ENCODE data around the gene MARCHF11.

MARCHF11 gene

GRCh38 chr5:16131878-16132277 is 47.7 kb downstream of the MARCHF11 start:
- DNase-seq = no peak

- no peak for DNase-seq
Measured at GRCh38 chr5:16128944-16129343, 50.6 kb downstream of the MARCHF11 start.

GRCh38 chr5:16127865-16128544 is 51.6 kb downstream of the MARCHF11 start:
- no peak for DNase-seq

GRCh38 chr5:16120579-16120978 is 59.0 kb downstream of the MARCHF11 start:
- no peak for DNase-seq

GRCh38 chr5:16119790-16120189 is 59.8 kb downstream of the MARCHF11 start:
- no peak for DNase-seq

GRCh38 chr5:16115140-16115539 is 64.5 kb downstream of the MARCHF11 start:
- no peak for DNase-seq

- DNase-seq = no peak
Measured at GRCh38 chr5:16108418-16108817, 71.2 kb downstream of the MARCHF11 start.

GRCh38 chr5:16104961-16105360 is 74.6 kb downstream of the MARCHF11 start:
- no peak for DNase-seq

GRCh38 chr5:16095612-16096011 is 84.0 kb downstream of the MARCHF11 start:
- no peak for DNase-seq

GRCh38 chr5:16090270-16090669 is 89.3 kb downstream of the MARCHF11 start:
- no peak for DNase-seq

- no peak for DNase-seq
Measured at GRCh38 chr5:16082982-16083381, 96.6 kb downstream of the MARCHF11 start.

- DNase-seq = no peak
Measured at GRCh38 chr5:16082053-16082452, 97.5 kb downstream of the MARCHF11 start.

GRCh38 chr5:16081376-16081955 is 98.1 kb downstream of the MARCHF11 start:
- no peak for DNase-seq

GRCh38 chr5:16076657-16077056 is 102.9 kb downstream of the MARCHF11 start:
- no peak for DNase-seq

- DNase-seq = no peak
Measured at GRCh38 chr5:16074358-16074757, 105.2 kb downstream of the MARCHF11 start.

- no peak for DNase-seq
Measured at GRCh38 chr5:16072616-16073015, 107.0 kb downstream of the MARCHF11 start.

GRCh38 chr5:16067415-16067814 is 112.2 kb downstream of the MARCHF11 start:
- no peak for DNase-seq

- no peak for DNase-seq
Measured at GRCh38 chr5:16066810-16067209, 112.8 kb downstream of the MARCHF11 start.

GRCh38 chr5:16066320-16066719 is 113.3 kb downstream of the MARCHF11 start:
- DNase-seq = no peak

GRCh38 chr5:16065831-16066230 is 113.8 kb downstream of the MARCHF11 start:
- DNase-seq = no peak

GRCh38 chr5:16064135-16064893 is 115.3 kb downstream of the MARCHF11 start:
- DNase-seq = no peak

GRCh38 chr5:16061163-16061562 is 118.4 kb downstream of the MARCHF11 start:
- no peak for DNase-seq

GRCh38 chr5:16057277-16057676 is 122.3 kb downstream of the MARCHF11 start:
- no peak for DNase-seq

GRCh38 chr5:16051246-16051755 is 128.3 kb downstream of the MARCHF11 start:
- no peak for DNase-seq
